ENCODE measurements around the gene SLC6A1. TPM values are rescaled to one million over a fixed set of nuclear protein-coding genes. Genes with fewer than 3 reads are reported as not detected.

Gene SLC6A1
- total RNA-seq, 2 experiments from 2014 or later, result not detected

- no peaks in the 10 kb centered on the region for H3K79me2 ChIP-seq (ENCODE audit: insufficient read depth, low read depth, low read length)
- intact Hi-C loops (cut with micrococcal nuclease; ENCODE audit: unreplicated experiment), result no loop called here
- H3K4me3 ChIP-seq (ENCODE audit: low read depth, low read length, poor library complexity, severe bottlenecking), result no peak overlapping the region
- ChIA-PET CTCF (ENCODE audit: unreplicated experiment) (no interaction called here), POLR2A (no interaction called here)
- BruUV-seq (replicated peaks), result no TSS peak
- DNase-seq (ENCODE audit: low spot score), result no peak
- no peaks in the 10 kb centered on the region for H3K9me3 ChIP-seq (ENCODE audit: low read length)
- H3K4me1 ChIP-seq (ENCODE audit: insufficient read depth, low read length, poor library complexity, severe bottlenecking), result no peaks in the 10 kb centered on the region
- H3K27ac ChIP-seq (ENCODE audit: low read depth, low read length, poor library complexity, severe bottlenecking), result no peak overlapping the region
- H3K4me2 ChIP-seq (ENCODE audit: low read length), result no peak overlapping the region
- no peaks in the 10 kb centered on the region for H4K20me1 ChIP-seq (ENCODE audit: insufficient read depth, low read length)
- no peak overlapping the region for H2AFZ ChIP-seq (ENCODE audit: low read length)
- H3K9me2 ChIP-seq (ENCODE audit: insufficient read depth, low read length), result no peaks in the 10 kb centered on the region
- TF ChIP-seq EZH2phosphoT487 (IDR thresholded peaks at IDR 0.05; ENCODE audit: borderline replicate concordance, low read depth, low read length), result no peak
- TF ChIP-seq, protein P1, sequence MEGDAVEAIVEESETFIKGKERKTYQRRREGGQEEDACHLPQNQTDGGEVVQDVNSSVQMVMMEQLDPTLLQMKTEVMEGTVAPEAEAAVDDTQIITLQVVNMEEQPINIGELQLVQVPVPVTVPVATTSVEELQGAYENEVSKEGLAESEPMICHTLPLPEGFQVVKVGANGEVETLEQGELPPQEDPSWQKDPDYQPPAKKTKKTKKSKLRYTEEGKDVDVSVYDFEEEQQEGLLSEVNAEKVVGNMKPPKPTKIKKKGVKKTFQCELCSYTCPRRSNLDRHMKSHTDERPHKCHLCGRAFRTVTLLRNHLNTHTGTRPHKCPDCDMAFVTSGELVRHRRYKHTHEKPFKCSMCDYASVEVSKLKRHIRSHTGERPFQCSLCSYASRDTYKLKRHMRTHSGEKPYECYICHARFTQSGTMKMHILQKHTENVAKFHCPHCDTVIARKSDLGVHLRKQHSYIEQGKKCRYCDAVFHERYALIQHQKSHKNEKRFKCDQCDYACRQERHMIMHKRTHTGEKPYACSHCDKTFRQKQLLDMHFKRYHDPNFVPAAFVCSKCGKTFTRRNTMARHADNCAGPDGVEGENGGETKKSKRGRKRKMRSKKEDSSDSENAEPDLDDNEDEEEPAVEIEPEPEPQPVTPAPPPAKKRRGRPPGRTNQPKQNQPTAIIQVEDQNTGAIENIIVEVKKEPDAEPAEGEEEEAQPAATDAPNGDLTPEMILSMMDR (conservative IDR thresholded peaks at IDR 0.05; ENCODE audit: low read length), result no peak
- H3K36me3 ChIP-seq (ENCODE audit: insufficient read depth, low read length), result no peaks in the 10 kb centered on the region
Observed at GRCh38 chr3:11033871-11034270, 41.3 kb downstream of the SLC6A1 start.

- Histone ChIP-seq H3K9me2 (ENCODE audit: insufficient read depth, low read length) (no peaks in the 10 kb centered on the region), H3K4me2 (ENCODE audit: low read length) (no peak overlapping the region), H3K79me2 (ENCODE audit: insufficient read depth, low read depth, low read length) (no peaks in the 10 kb centered on the region), H3K9me3 (ENCODE audit: low read length) (no peaks in the 10 kb centered on the region), H3K4me1 (ENCODE audit: insufficient read depth, low read length, poor library complexity, severe bottlenecking) (no peaks in the 10 kb centered on the region), H3K4me3 (ENCODE audit: low read depth, low read length, poor library complexity, severe bottlenecking) (no peak overlapping the region), H4K20me1 (ENCODE audit: insufficient read depth, low read length) (no peaks in the 10 kb centered on the region), H3K27ac (ENCODE audit: low read depth, low read length, poor library complexity, severe bottlenecking) (no peak overlapping the region), H3K36me3 (ENCODE audit: insufficient read depth, low read length) (no peaks in the 10 kb centered on the region), H2AFZ (ENCODE audit: low read length) (no peak overlapping the region)
- no peak for DNase-seq (ENCODE audit: low spot score)
- no peak for TF ChIP-seq EZH2phosphoT487 (IDR thresholded peaks at IDR 0.05; ENCODE audit: borderline replicate concordance, low read depth, low read length)
- TF ChIP-seq, protein P1 (conservative IDR thresholded peaks at IDR 0.05; ENCODE audit: low read length), result no peak
- POLR2A ChIA-PET, result no interaction called here
- no TSS peak for BruUV-seq (replicated peaks)
- intact Hi-C loops (cut with micrococcal nuclease; ENCODE audit: unreplicated experiment), result no loop called here
- CTCF ChIA-PET (ENCODE audit: unreplicated experiment), result no interaction called here
Observed at GRCh38 chr3:11034309-11034985, 41.9 kb downstream of the SLC6A1 start.

GRCh38 chr3:11035757-11036505, 43.4 kb downstream of the SLC6A1 start:
- Histone ChIP-seq H3K27ac (ENCODE audit: low read depth, low read length, poor library complexity, severe bottlenecking) (no peak overlapping the region), H3K79me2 (ENCODE audit: insufficient read depth, low read depth, low read length) (no peaks in the 10 kb centered on the region), H3K4me1 (ENCODE audit: insufficient read depth, low read length, poor library complexity, severe bottlenecking) (no peaks in the 10 kb centered on the region), H3K4me3 (ENCODE audit: low read depth, low read length, poor library complexity, severe bottlenecking) (no peak overlapping the region), H2AFZ (ENCODE audit: low read length) (no peak overlapping the region), H4K20me1 (ENCODE audit: insufficient read depth, low read length) (no peaks in the 10 kb centered on the region), H3K9me3 (ENCODE audit: low read length) (no peaks in the 10 kb centered on the region), H3K36me3 (ENCODE audit: insufficient read depth, low read length) (no peaks in the 10 kb centered on the region), H3K4me2 (ENCODE audit: low read length) (no peak overlapping the region), H3K9me2 (ENCODE audit: insufficient read depth, low read length) (no peaks in the 10 kb centered on the region)
- DNase-seq (ENCODE audit: low spot score), result no peak
- ChIA-PET POLR2A (interaction anchor here (0.6 kb wide), 1 partner anchor 1745 kb away, joined by 3 read pairs; no protein-coding TSS in a partner anchor), CTCF (ENCODE audit: unreplicated experiment) (no interaction called here)
- BruUV-seq (replicated peaks), result no TSS peak
- TF ChIP-seq EZH2phosphoT487 (IDR thresholded peaks at IDR 0.05; ENCODE audit: borderline replicate concordance, low read depth, low read length), result no peak
- TF ChIP-seq, protein P1 (conservative IDR thresholded peaks at IDR 0.05; ENCODE audit: low read length), result no peak
- intact Hi-C loops (cut with micrococcal nuclease; ENCODE audit: unreplicated experiment), result no loop called here
